ENCODE results near the gene LHX3.

- TF ChIP-seq, protein P1, sequence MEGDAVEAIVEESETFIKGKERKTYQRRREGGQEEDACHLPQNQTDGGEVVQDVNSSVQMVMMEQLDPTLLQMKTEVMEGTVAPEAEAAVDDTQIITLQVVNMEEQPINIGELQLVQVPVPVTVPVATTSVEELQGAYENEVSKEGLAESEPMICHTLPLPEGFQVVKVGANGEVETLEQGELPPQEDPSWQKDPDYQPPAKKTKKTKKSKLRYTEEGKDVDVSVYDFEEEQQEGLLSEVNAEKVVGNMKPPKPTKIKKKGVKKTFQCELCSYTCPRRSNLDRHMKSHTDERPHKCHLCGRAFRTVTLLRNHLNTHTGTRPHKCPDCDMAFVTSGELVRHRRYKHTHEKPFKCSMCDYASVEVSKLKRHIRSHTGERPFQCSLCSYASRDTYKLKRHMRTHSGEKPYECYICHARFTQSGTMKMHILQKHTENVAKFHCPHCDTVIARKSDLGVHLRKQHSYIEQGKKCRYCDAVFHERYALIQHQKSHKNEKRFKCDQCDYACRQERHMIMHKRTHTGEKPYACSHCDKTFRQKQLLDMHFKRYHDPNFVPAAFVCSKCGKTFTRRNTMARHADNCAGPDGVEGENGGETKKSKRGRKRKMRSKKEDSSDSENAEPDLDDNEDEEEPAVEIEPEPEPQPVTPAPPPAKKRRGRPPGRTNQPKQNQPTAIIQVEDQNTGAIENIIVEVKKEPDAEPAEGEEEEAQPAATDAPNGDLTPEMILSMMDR (conservative IDR thresholded peaks at IDR 0.05; ENCODE audit: low read depth, low read length), result no peak
- TF ChIP-seq NFE2L2 (IDR thresholded peaks at IDR 0.05; ENCODE audit: low read depth, low read length), result no peak
- TF ChIP-seq POLR2A (IDR thresholded peaks at IDR 0.05; ENCODE audit: low read depth, low read length), result no peak
- TF ChIP-seq SMC3 (IDR thresholded peaks at IDR 0.05; ENCODE audit: low read depth, low read length), result no peak
- no peak for TF ChIP-seq MXI1 (IDR thresholded peaks at IDR 0.05; ENCODE audit: borderline replicate concordance, low read depth, low read length)
- TF ChIP-seq RCOR1 (IDR thresholded peaks at IDR 0.05; ENCODE audit: insufficient replicate concordance, low read length), result no peak
- TF ChIP-seq, protein P2, sequence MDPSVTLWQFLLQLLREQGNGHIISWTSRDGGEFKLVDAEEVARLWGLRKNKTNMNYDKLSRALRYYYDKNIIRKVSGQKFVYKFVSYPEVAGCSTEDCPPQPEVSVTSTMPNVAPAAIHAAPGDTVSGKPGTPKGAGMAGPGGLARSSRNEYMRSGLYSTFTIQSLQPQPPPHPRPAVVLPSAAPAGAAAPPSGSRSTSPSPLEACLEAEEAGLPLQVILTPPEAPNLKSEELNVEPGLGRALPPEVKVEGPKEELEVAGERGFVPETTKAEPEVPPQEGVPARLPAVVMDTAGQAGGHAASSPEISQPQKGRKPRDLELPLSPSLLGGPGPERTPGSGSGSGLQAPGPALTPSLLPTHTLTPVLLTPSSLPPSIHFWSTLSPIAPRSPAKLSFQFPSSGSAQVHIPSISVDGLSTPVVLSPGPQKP (IDR thresholded peaks at IDR 0.05; ENCODE audit: borderline replicate concordance, low read depth, low read length), result no peak
- TF ChIP-seq CEBPB (IDR thresholded peaks at IDR 0.05; ENCODE audit: low read depth, low read length), result no peak
- no peak for TF ChIP-seq MAZ (IDR thresholded peaks at IDR 0.05; ENCODE audit: borderline replicate concordance, low read depth, low read length)
Measured at GRCh38 chr9:136246849-136247550, 42.1 kb upstream of the LHX3 start.

All from IMR-90 (cell line).